Measurements from ENCODE around the gene SSTR3.
"Not testable (repeated sequence)": the region's sequence is repeated elsewhere in the genome, so short reads cannot be mapped to it uniquely, and the experiment has no call there.

SSTR3 gene

DNA sequence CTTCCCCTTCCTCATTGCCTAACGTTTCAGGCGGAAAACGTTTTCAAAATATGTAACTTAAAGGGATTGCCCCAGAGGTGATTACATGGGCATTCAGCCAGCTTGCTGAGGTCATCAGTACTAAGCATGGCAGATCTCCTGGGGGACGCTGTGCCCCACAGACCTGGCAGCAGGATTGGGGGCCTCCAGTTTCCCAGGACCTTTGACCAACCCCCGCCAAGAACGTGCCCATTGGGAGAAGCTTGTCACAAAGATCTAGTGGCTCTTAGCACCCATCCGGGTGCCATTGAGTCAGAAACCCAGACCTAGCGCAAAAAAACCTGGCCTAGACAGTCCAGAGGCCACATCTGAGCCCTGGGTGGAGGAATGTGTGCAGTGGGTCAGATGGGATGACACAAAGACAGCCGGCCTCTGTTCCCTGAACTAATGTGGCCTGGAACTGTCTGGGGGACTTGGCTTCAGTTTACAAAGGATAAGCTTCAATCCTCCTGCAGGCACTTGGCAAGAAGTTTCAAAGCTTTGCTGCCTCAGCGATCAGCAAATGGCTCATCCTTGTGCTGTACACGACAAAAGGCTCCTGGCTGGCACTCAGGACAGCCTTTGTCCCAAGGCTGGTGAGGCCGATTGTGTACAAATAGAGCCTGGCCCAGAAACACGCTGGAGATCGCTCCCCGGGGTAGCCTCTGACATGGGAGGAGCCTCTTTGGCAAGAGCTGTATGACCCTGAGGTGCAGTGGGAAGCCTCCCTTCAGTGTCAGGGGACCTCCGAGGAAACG is 33.7 kb downstream of the SSTR3 start:
- H3K4me1 ChIP-seq (ENCODE audit: insufficient read depth, low read length), result peaks cover 21% of the 10 kb centered on the region
- no peaks in the 10 kb centered on the region for H3K9me3 ChIP-seq (ENCODE audit: low read length)
- no peaks in the 10 kb centered on the region for H3K27me3 ChIP-seq (ENCODE audit: insufficient read depth, low read length)
- peaks cover 11% of the 10 kb centered on the region for H3K36me3 ChIP-seq (ENCODE audit: insufficient read depth, low read length)
- no peak overlapping the region for H3K4me3 ChIP-seq (ENCODE audit: low read length)
- no peak overlapping the region for H2AFZ ChIP-seq (ENCODE audit: low read depth, low read length)

DNA sequence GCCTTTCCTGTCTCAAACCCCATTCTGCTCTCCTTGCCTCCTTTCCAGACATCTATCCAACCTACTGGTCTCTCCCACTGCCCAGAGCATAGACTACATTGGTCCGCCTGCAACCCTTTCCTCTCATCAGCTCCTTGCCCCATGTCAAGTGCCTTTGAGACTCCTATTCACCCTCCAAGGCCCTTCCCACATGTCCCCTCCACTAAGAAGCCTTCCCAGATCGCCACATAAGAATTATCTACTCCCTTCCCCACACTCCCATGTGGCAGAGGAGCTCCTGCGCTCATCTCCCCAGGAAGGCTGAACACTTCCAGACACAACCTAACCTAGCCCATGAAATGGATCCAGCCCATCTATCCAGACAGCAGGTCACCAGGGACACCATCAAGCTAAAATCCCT is 34.5 kb downstream of the SSTR3 start:
- Histone ChIP-seq H3K9me3 (ENCODE audit: low read length) (no peaks in the 10 kb centered on the region), H2AFZ (ENCODE audit: low read depth, low read length) (no peak overlapping the region), H3K4me1 (ENCODE audit: insufficient read depth, low read length) (peaks cover 21% of the 10 kb centered on the region), H3K4me3 (ENCODE audit: low read length) (no peak overlapping the region), H3K27me3 (ENCODE audit: insufficient read depth, low read length) (no peaks in the 10 kb centered on the region), H3K36me3 (ENCODE audit: insufficient read depth, low read length) (peaks cover 11% of the 10 kb centered on the region)

GRCh38 chr22:37177221-37177620 is 35.1 kb downstream of the SSTR3 start:
- no peaks in the 10 kb centered on the region for H3K27me3 ChIP-seq (ENCODE audit: insufficient read depth, low read length)
- no peak overlapping the region for H3K4me3 ChIP-seq (ENCODE audit: low read length)
- H3K36me3 ChIP-seq (ENCODE audit: insufficient read depth, low read length), result peaks cover 10% of the 10 kb centered on the region
- no peaks in the 10 kb centered on the region for H3K9me3 ChIP-seq (ENCODE audit: low read length)
- H3K4me1 ChIP-seq (ENCODE audit: insufficient read depth, low read length), result peaks cover 21% of the 10 kb centered on the region
- no peak overlapping the region for H2AFZ ChIP-seq (ENCODE audit: low read depth, low read length)

GRCh38 chr22:37176464-37177061 is 35.7 kb downstream of the SSTR3 start:
- H3K27me3 ChIP-seq (ENCODE audit: insufficient read depth, low read length), result no peaks in the 10 kb centered on the region
- H3K9me3 ChIP-seq (ENCODE audit: low read length), result no peaks in the 10 kb centered on the region
- peaks cover 6% of the 10 kb centered on the region for H3K36me3 ChIP-seq (ENCODE audit: insufficient read depth, low read length)
- H3K4me3 ChIP-seq (ENCODE audit: low read length), result no peak overlapping the region
- H2AFZ ChIP-seq (ENCODE audit: low read depth, low read length), result no peak overlapping the region
- peaks cover 21% of the 10 kb centered on the region for H3K4me1 ChIP-seq (ENCODE audit: insufficient read depth, low read length)

GRCh38 chr22:37175414-37176281 is 36.6 kb downstream of the SSTR3 start:
- Histone ChIP-seq H3K4me1 (ENCODE audit: insufficient read depth, low read length) (peaks cover 21% of the 10 kb centered on the region), H2AFZ (ENCODE audit: low read depth, low read length) (no peak overlapping the region)

DNA sequence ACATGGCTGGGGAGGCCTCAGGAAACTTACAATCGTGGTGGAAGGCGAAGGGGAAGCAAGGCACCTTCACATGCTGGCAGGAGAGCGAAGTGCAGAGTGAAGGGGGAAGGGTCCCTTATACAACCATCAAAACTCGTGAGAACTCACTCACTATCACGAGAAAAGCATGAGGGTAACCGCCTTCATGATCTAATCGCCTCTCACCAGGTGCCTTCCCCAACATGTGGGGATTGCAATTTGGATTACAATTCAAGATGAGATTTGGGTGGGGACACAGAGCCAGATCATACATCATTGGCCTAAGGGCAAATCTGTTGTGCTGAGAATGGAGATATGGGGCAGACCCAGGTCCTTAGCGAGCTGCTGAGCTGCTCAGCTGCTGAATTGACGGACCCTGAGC is 37.3 kb downstream of the SSTR3 start:
- Histone ChIP-seq H2AFZ (ENCODE audit: low read depth, low read length) (no peak overlapping the region), H3K4me1 (ENCODE audit: insufficient read depth, low read length) (peaks cover 21% of the 10 kb centered on the region), H3K36me3 (ENCODE audit: insufficient read depth, low read length) (no peaks in the 10 kb centered on the region), H3K27me3 (ENCODE audit: insufficient read depth, low read length) (no peaks in the 10 kb centered on the region), H3K4me3 (ENCODE audit: low read length) (no peak overlapping the region), H3K9me3 (ENCODE audit: low read length) (no peaks in the 10 kb centered on the region)

More at GRCh38 chr22:37175414-37176281, 36.6 kb downstream of the SSTR3 start:
- Histone ChIP-seq H3K36me3 (ENCODE audit: insufficient read depth, low read length) (peaks cover under 1% of the 10 kb centered on the region), H3K27me3 (ENCODE audit: insufficient read depth, low read length) (no peaks in the 10 kb centered on the region), H3K9me3 (ENCODE audit: low read length) (no peaks in the 10 kb centered on the region), H3K4me3 (ENCODE audit: low read length) (no peak overlapping the region)

GRCh38 chr22:37173709-37174108 is 38.6 kb downstream of the SSTR3 start:
- H2AFZ ChIP-seq (ENCODE audit: low read depth, low read length), result no peak overlapping the region
- H3K4me3 ChIP-seq (ENCODE audit: low read length), result no peak overlapping the region
- no peaks in the 10 kb centered on the region for H3K36me3 ChIP-seq (ENCODE audit: insufficient read depth, low read length)
- H3K27me3 ChIP-seq (ENCODE audit: insufficient read depth, low read length), result no peaks in the 10 kb centered on the region
- H3K4me1 ChIP-seq (ENCODE audit: insufficient read depth, low read length), result peaks cover 16% of the 10 kb centered on the region
- peaks cover 2% of the 10 kb centered on the region for H3K9me3 ChIP-seq (ENCODE audit: low read length)

DNA sequence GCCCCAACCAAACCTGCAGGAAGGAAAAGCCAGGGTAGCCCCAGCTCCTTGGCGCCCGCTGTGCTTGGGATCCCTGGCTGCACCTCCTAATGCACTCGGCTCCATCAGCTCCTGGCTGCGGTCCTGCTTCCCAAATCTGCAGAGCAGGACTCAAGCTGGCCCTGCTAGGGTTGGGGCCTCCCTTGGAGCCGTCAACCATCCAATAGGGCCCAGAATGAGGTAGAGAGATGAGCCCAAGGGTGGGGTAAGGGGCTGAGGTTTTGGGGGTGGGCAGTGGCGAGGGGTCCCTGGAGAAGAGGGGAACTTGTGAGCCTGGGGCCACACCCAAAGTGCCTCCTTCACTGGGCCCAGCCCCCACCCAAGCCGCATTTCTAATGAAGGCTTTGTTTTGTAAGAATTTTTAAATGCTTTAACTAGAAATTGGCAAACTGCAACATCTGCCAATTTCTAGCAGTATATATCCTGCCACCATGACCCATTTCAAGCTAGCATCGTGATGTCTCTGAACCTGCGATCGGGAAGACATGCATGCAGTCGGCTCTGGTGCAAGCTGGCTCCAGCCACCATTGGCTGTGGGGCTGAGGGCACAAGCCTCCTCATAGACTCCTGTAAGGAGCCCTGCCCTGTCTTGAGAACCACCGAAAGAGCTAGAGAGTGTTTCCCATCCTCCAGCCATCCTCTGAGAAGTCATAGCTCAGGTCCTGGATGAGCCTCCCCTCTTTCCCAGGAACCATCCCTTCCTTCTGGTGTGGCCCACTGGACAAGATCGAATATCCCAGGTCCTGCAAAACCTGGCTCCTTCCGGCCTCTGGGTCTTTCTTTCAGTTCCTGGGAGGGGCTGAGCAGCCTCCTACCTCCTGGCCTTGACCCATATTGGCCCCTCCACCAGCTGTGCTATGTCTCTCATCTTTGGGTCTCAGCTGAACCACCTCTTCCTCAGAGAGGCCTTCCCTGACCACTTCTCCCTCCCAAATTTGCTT is 39.7 kb downstream of the SSTR3 start:
- Histone ChIP-seq H3K4me1 (ENCODE audit: insufficient read depth, low read length) (peaks cover 6% of the 10 kb centered on the region), H3K27me3 (ENCODE audit: insufficient read depth, low read length) (no peaks in the 10 kb centered on the region), H3K4me3 (ENCODE audit: low read length) (no peak overlapping the region), H3K9me3 (ENCODE audit: low read length) (peaks cover 2% of the 10 kb centered on the region), H3K36me3 (ENCODE audit: insufficient read depth, low read length) (no peaks in the 10 kb centered on the region), H2AFZ (ENCODE audit: low read depth, low read length) (no peak overlapping the region)

- Histone ChIP-seq H3K27me3 (ENCODE audit: insufficient read depth, low read length) (no peaks in the 10 kb centered on the region), H3K9me3 (ENCODE audit: low read length) (peaks cover 2% of the 10 kb centered on the region)
These were observed 40.6 kb downstream of the SSTR3 start for GRCh38 chr22:37171662-37172061.

DNA sequence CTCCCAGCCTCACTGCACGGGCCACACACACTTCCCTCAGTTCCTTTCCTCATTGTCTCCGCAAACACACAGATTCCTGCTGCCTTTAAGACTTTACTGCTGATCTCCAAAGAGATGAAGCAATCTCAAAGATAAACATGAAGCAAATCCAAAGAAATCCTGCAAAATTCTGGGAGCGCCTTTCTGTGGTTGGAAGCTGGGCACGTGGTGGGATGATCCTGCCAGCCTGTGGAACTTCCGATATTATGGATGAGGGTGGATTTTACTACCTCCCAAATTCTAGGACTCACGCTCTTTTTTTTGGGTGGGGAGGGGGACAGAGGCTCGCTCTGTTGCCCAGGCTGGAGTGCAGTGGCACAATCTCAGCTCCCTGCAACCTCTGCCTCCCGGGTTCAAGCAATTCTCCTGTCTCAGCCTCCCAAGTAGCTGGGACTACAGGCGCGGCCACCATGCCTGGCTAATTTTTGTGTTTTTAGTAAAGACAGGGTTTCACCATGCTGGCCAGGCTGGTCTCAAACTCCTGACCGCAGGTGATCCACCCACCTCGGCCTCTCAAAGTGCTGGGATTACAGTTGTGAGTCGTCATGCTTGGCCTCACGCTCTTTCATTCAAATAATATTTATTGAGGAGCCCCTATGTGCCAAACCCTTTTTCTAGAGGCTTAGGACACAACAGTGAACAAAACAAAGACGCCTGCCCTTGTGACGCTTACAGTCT is 41.4 kb downstream of the SSTR3 start:
- H3K27me3 ChIP-seq (ENCODE audit: insufficient read depth, low read length); H3K9me3 ChIP-seq (ENCODE audit: low read length); H3K4me1 ChIP-seq (ENCODE audit: insufficient read depth, low read length); H3K4me3 ChIP-seq (ENCODE audit: low read length); H2AFZ ChIP-seq (ENCODE audit: low read depth, low read length); H3K36me3 ChIP-seq (ENCODE audit: insufficient read depth, low read length): not testable (repeated sequence)

More at GRCh38 chr22:37171662-37172061, 40.6 kb downstream of the SSTR3 start:
- Histone ChIP-seq H2AFZ (ENCODE audit: low read depth, low read length) (no peak overlapping the region), H3K36me3 (ENCODE audit: insufficient read depth, low read length) (no peaks in the 10 kb centered on the region), H3K4me1 (ENCODE audit: insufficient read depth, low read length) (peaks cover 6% of the 10 kb centered on the region), H3K4me3 (ENCODE audit: low read length) (no peak overlapping the region)

- H3K36me3 ChIP-seq (ENCODE audit: insufficient read depth, low read length), result no peaks in the 10 kb centered on the region
- no peak overlapping the region for H2AFZ ChIP-seq (ENCODE audit: low read depth, low read length)
- no peak overlapping the region for H3K4me3 ChIP-seq (ENCODE audit: low read length)
- H3K4me1 ChIP-seq (ENCODE audit: insufficient read depth, low read length), result peaks cover 7% of the 10 kb centered on the region
- peaks cover 2% of the 10 kb centered on the region for H3K9me3 ChIP-seq (ENCODE audit: low read length)
- H3K27me3 ChIP-seq (ENCODE audit: insufficient read depth, low read length), result no peaks in the 10 kb centered on the region
These were observed 42.2 kb downstream of the SSTR3 start for GRCh38 chr22:37169947-37170688.
